H1 (cell line): ENCODE results near the gene TMPRSS13. TPM values are rescaled to one million over a fixed set of nuclear protein-coding genes. Genes with fewer than 3 reads are reported as not detected.
"Not testable (repeated sequence)": the region's sequence is repeated elsewhere in the genome, so short reads cannot be mapped to it uniquely, and the experiment has no call there.

Experiments used
- CTCF ChIA-PET: fragments of 300-600 bp; sonication (Branson Sonifier 250); formaldehyde crosslinking; loops from one replicate; lab custom pipeline; 2021; ENCODE audit not compliant: partially characterized antibody; lab: Charles Lee
- POLR2A ChIA-PET: fragments of 300-600 bp; sonication (Branson Sonifier 250); formaldehyde crosslinking; loops from one replicate; lab custom pipeline; 2021; ENCODE audit warnings: inconsistent platforms; ENCODE audit not compliant: partially characterized antibody; lab: Charles Lee
- DNase-seq, 2 experiments: peaks; one replicate each; pipeline versions ENCODE4 v3.0.0 to v3.0.0-alpha.2; 2010 to 2022; ENCODE audit warnings: low spot score in 2 of 2, low read depth in 1 of 2, mixed read lengths in 1 of 2
- FAIRE-seq: peaks from 2 replicates; lab custom pipeline; 2011; peaks lifted over from hg19 to GRCh38; lab: Jason Lieb, UNC
- H2AFZ ChIP-seq: 2 replicates; pipeline ENCODE4 v1.8.1; 2012; ENCODE audit warnings: low read length, inconsistent platforms
- H2AK5ac ChIP-seq: 2 replicates; pipeline ENCODE4 v1.6.1; 2013; ENCODE audit warnings: low read depth, low read length
- H2BK120ac ChIP-seq: replicated peaks from 2 replicates; pipeline ENCODE3; 2013; ENCODE audit warnings: low read depth, low read length, inconsistent platforms
- H2BK12ac ChIP-seq: 2 replicates; pipeline ENCODE4 v1.6.1; 2013; ENCODE audit warnings: low read depth, low read length
- H2BK15ac ChIP-seq: 2 replicates; pipeline ENCODE4 v1.6.1; 2013; ENCODE audit warnings: low read length
- H2BK20ac ChIP-seq: 2 replicates; pipeline ENCODE4 v1.6.1; 2013; ENCODE audit warnings: low read length
- H2BK5ac ChIP-seq: 2 replicates; pipeline ENCODE4 v1.6.1; 2013; ENCODE audit warnings: low read depth, low read length
- H3K14ac ChIP-seq: 2 replicates; pipeline ENCODE4 v1.6.1; 2013; ENCODE audit warnings: inconsistent platforms; ENCODE audit not compliant: insufficient read length
- H3K18ac ChIP-seq: 2 replicates; pipeline ENCODE4 v1.6.1; 2013; ENCODE audit warnings: low read length; ENCODE audit errors: extremely low read depth
- H3K23ac ChIP-seq: 2 replicates; pipeline ENCODE4 v1.6.1; 2013; ENCODE audit warnings: inconsistent platforms; ENCODE audit not compliant: insufficient read length
- H3K23me2 ChIP-seq: 2 replicates; pipeline ENCODE4 v1.6.1; 2013; ENCODE audit warnings: low read depth, low read length
- H3K27ac ChIP-seq: 2 replicates; pipeline ENCODE4 v1.6.1; 2011; ENCODE audit warnings: low read depth, low read length, inconsistent platforms
- H3K27me3 ChIP-seq, 4 experiments: replicated peaks in 1 of 4; 1 replicate in 1 of 4; 2 replicates in 3 of 4; pipeline versions ENCODE4 v1.6.1 to v1.8.1; 2011 to 2013; ENCODE audit warnings: low read length in 3 of 4, mild to moderate bottlenecking in 3 of 4, inconsistent platforms in 2 of 4, mixed read lengths in 2 of 4, moderate library complexity in 1 of 4; ENCODE audit not compliant: control insufficient read depth in 3 of 4, insufficient read depth in 3 of 4; ENCODE audit errors: extremely low read depth in 1 of 4
- H3K36me3 ChIP-seq, 4 experiments: 2 replicates each; pipeline versions ENCODE4 v1.6.1 to v1.8.1; 2011 to 2013; ENCODE audit warnings: mild to moderate bottlenecking in 4 of 4, low read length in 3 of 4, moderate library complexity in 2 of 4, control low read depth in 1 of 4, inconsistent platforms in 1 of 4; ENCODE audit not compliant: insufficient read depth in 4 of 4, control insufficient read depth in 2 of 4
- H3K4ac ChIP-seq: replicated peaks from 2 replicates; pipeline ENCODE3; 2013; ENCODE audit warnings: low read length, low read depth, mixed read lengths, inconsistent platforms; ENCODE audit not compliant: insufficient read length
- H3K4me1 ChIP-seq, 4 experiments: replicated peaks in 1 of 4; 1 replicate in 1 of 4; 2 replicates in 3 of 4; pipeline versions ENCODE4 v1.6.1 to v1.8.1; 2011 to 2013; ENCODE audit warnings: low read length in 3 of 4, inconsistent platforms in 2 of 4, mixed read lengths in 1 of 4; ENCODE audit not compliant: insufficient read depth in 4 of 4, control insufficient read depth in 3 of 4
- H3K4me2 ChIP-seq, 2 experiments: 2 replicates each; pipeline versions ENCODE4 v1.6.1 to v1.8.1; 2011 to 2013; ENCODE audit warnings: low read depth in 2 of 2, low read length in 2 of 2, control low read depth in 1 of 2, inconsistent platforms in 1 of 2, mild to moderate bottlenecking in 1 of 2; ENCODE audit not compliant: insufficient read depth in 1 of 2
- H3K4me3 ChIP-seq, 4 experiments: fragments of 200-600, 300-600 bp in 1 of 4; sonication (generic), shearing (Covaris generic), sonication (Bioruptor Twin) in 1 of 4; 2 replicates each; pipeline versions ENCODE4 v1.5.1 to v1.8.1; 2011 to 2016; ENCODE audit warnings: low read length in 4 of 4, low read depth in 3 of 4, control low read depth in 2 of 4, inconsistent platforms in 2 of 4, mild to moderate bottlenecking in 2 of 4, mixed read lengths in 1 of 4, moderate library complexity in 1 of 4; ENCODE audit not compliant: insufficient read depth in 2 of 4; ENCODE audit errors: extremely low read depth in 1 of 4
- H3K56ac ChIP-seq: replicated peaks from 2 replicates; pipeline ENCODE3; 2013; ENCODE audit warnings: low read depth, mild to moderate bottlenecking, mixed read lengths, low read length, inconsistent platforms; ENCODE audit not compliant: insufficient read length
- H3K79me1 ChIP-seq: 2 replicates; pipeline ENCODE4 v1.6.1; 2013; ENCODE audit warnings: low read depth, low read length, control low read depth
- H3K79me2 ChIP-seq, 2 experiments: 2 replicates each; pipeline versions ENCODE4 v1.6.1 to v1.8.1; 2012 to 2013; ENCODE audit warnings: low read length in 2 of 2, mild to moderate bottlenecking in 2 of 2, inconsistent platforms in 1 of 2; ENCODE audit not compliant: insufficient read depth in 2 of 2, control insufficient read depth in 1 of 2
- H3K9ac ChIP-seq, 4 experiments: replicated peaks in 1 of 4; 1 replicate in 1 of 4; 2 replicates in 3 of 4; pipeline versions ENCODE4 v1.6.1 to v1.8.1; 2011 to 2013; ENCODE audit warnings: low read depth in 3 of 4, low read length in 3 of 4, control low read depth in 2 of 4, mild to moderate bottlenecking in 2 of 4, moderate library complexity in 2 of 4, inconsistent platforms in 1 of 4; ENCODE audit errors: extremely low read depth in 1 of 4
- H3K9me3 ChIP-seq, 2 experiments: 2 replicates each; pipeline versions ENCODE4 v1.6.1 to v1.8.1; 2012 to 2013; ENCODE audit warnings: mild to moderate bottlenecking in 2 of 2, moderate library complexity in 2 of 2, control low read depth in 1 of 2, inconsistent platforms in 1 of 2, low read depth in 1 of 2, low read length in 1 of 2, mixed read lengths in 1 of 2; ENCODE audit not compliant: insufficient read depth in 2 of 2
- H4K20me1 ChIP-seq, 2 experiments: replicated peaks in 1 of 2; 2 replicates each; pipeline versions ENCODE3 to v1.8.1; 2011 to 2013; ENCODE audit warnings: inconsistent platforms in 2 of 2, low read length in 2 of 2, mild to moderate bottlenecking in 1 of 2; ENCODE audit not compliant: insufficient read depth in 2 of 2, control insufficient read depth in 1 of 2
- H4K5ac ChIP-seq: 2 replicates; pipeline ENCODE4 v1.6.1; 2013; ENCODE audit warnings: low read length, low read depth, mixed read lengths, inconsistent platforms; ENCODE audit not compliant: insufficient read length
- H4K8ac ChIP-seq: 2 replicates; pipeline ENCODE4 v1.8.0; 2013; ENCODE audit warnings: mild to moderate bottlenecking, moderate library complexity, low read length, inconsistent platforms; ENCODE audit not compliant: insufficient read depth; ENCODE audit errors: extremely low read depth
- H4K91ac ChIP-seq: replicated peaks from 2 replicates; pipeline ENCODE3; 2013; ENCODE audit warnings: low read length, mixed read lengths, inconsistent platforms; ENCODE audit not compliant: insufficient read length
- ASH2L ChIP-seq: fragments of 200-600, 300-600 bp; sonication (generic); IDR thresholded peaks from one replicate; pipeline ENCODE4 v1.7.1; 2017; ENCODE audit warnings: low read length
- WGBS, 2 experiments: shearing (Covaris generic) in 1 of 2; methylation state at CpG; one replicate each; pipeline versions ENCODE4 v1.1.6 to v1.1.7; 2013 to 2015; ENCODE audit warnings: low lambda C conversion rate in 2 of 2, mixed read lengths in 2 of 2, inconsistent platforms in 1 of 2, low coverage in 1 of 2, missing lambda C conversion rate in 1 of 2; ENCODE audit not compliant: insufficient replicate concordance in 2 of 2, insufficient coverage in 1 of 2, insufficient read length in 1 of 2; ENCODE audit errors: extremely low coverage in 1 of 2, missing lambda C conversion rate in 1 of 2; 5-methylcytosine and 5-hydroxymethylcytosine counted together
- polyA plus RNA-seq, 7 experiments: library from polyadenylated mRNA; depleted of rRNA in 3 of 7; stranded (reverse) in 5 of 7; unstranded in 2 of 7; fragments of >200 nt in 5 of 7; fragments of 200-250 nt in 2 of 7; gene quantifications; 1 replicate in 5 of 7; 2 replicates in 1 of 7; 4 replicates in 1 of 7; pipeline versions ENCODE4 v1.2.1 to v1.2.3, GENCODE V29; 2011 to 2013; ENCODE audit warnings: missing spikeins in 2 of 7, mixed read lengths in 2 of 7
- total RNA-seq: library from RNA; stranded (reverse); fragmentation: NEBNext Ultra II Directional; extraction: Animal tissue kit (Norgen Biotek cat#: 25700); gene quantifications from 2 replicates; pipeline ENCODE4 v1.2.1, GENCODE V29; 2021

TMPRSS13 gene
- total and polyA plus RNA-seq, 2 of the 8 experiments (the other 6 are each of a cell fraction or from before 2014, with no cell fraction given) = 0.61 to 0.79 TPM

- H4K91ac ChIP-seq = no peak overlapping the region
- WGBS, 2 experiments = 82% methylated on average over 3 of the region's 3 CpGs; no CpG with 5 or more reads in 1 of the 2 experiments
- CTCF ChIA-PET = interaction anchor here (0.6 to 11.7 kb wide), 14 partner anchors 9 to 125 kb away, joined by 3 to 173 read pairs (median 4); no protein-coding TSS in a partner anchor
- FAIRE-seq (no peak), DNase-seq (no peak)
- H3K23ac ChIP-seq = no peak overlapping the region
- POLR2A ChIA-PET = no interaction called here
- no peak overlapping the region for H3K14ac ChIP-seq
- H4K20me1 ChIP-seq = no peaks in the 10 kb centered on the region
- H3K79me2 ChIP-seq = no peaks in the 10 kb centered on the region
- H2BK12ac ChIP-seq = no peak overlapping the region
- peaks cover 0 to 10% (median 5%) of the 10 kb centered on the region in 4 experiments; a peak in 6 of 7 replicates for H3K4me1 ChIP-seq
- no peak for TF ChIP-seq ASH2L
- H2BK15ac ChIP-seq = peak overlapping the region; percentile 61; the same call in 1 of the 2 replicates
- H3K4me3 ChIP-seq = no peak overlapping the region
- H3K79me1 ChIP-seq = no peaks in the 10 kb centered on the region
- no peak overlapping the region for H3K56ac ChIP-seq
- H3K9ac ChIP-seq = no peak overlapping the region
- no peaks in the 10 kb centered on the region for H3K9me3 ChIP-seq
- no peak overlapping the region for H2BK20ac ChIP-seq
- H3K23me2 ChIP-seq = no peaks in the 10 kb centered on the region
- no peak overlapping the region for H2AK5ac ChIP-seq
- H3K4ac ChIP-seq = no peak overlapping the region
- H2BK5ac ChIP-seq = no peak overlapping the region
- no peaks in the 10 kb centered on the region; a peak in 1 of 7 replicates for H3K27me3 ChIP-seq
- H2AFZ ChIP-seq = no peak overlapping the region
- H4K8ac ChIP-seq = no peak overlapping the region
- no peak overlapping the region for H3K18ac ChIP-seq
- H4K5ac ChIP-seq = no peak overlapping the region
- no peaks in the 10 kb centered on the region for H3K36me3 ChIP-seq
- no peak overlapping the region for H2BK120ac ChIP-seq
- no peak overlapping the region for H3K27ac ChIP-seq
- no peak overlapping the region for H3K4me2 ChIP-seq
Observed at GRCh38 chr11:117927926-117928325, 1.3 kb downstream of the TMPRSS13 start.

- H3K4me1 ChIP-seq, H3K56ac ChIP-seq, H3K4me3 ChIP-seq, H4K8ac ChIP-seq, H3K9me3 ChIP-seq, H2BK120ac ChIP-seq, H3K4ac ChIP-seq, FAIRE-seq, H3K79me1 ChIP-seq, H3K18ac ChIP-seq, H3K23ac ChIP-seq, H3K36me3 ChIP-seq, H2BK15ac ChIP-seq, H2AK5ac ChIP-seq, H3K27ac ChIP-seq, H4K91ac ChIP-seq, H3K4me2 ChIP-seq, H2BK5ac ChIP-seq, H3K79me2 ChIP-seq, H2BK20ac ChIP-seq, POLR2A ChIA-PET, H3K14ac ChIP-seq, DNase-seq, H4K20me1 ChIP-seq, H2AFZ ChIP-seq, H3K23me2 ChIP-seq, H2BK12ac ChIP-seq, H3K9ac ChIP-seq, H3K27me3 ChIP-seq, H4K5ac ChIP-seq: not testable (repeated sequence)
- CTCF ChIA-PET = interaction anchor here (0.6 to 14.8 kb wide), 7 partner anchors 9 to 155 kb away, joined by 3 to 173 read pairs (median 4); no protein-coding TSS in a partner anchor
- WGBS, 2 experiments = 75% methylated on average over 5 of the region's 7 CpGs; no CpG with 5 or more reads in 1 of the 2 experiments
Observed at GRCh38 chr11:117926166-117926565, 3.0 kb downstream of the TMPRSS13 start.
